Measurements from ENCODE around the gene F2. TPM values are rescaled to one million over a fixed set of nuclear protein-coding genes. Genes with fewer than 3 reads are reported as not detected.
A peak's percentile ranks its signal among the peaks of the same experiment; 100 is the strongest.

The F2 gene
- total RNA-seq, 4 donors from 2014 or later, result 1.4 to 3.0 TPM; not detected in 2

DNA sequence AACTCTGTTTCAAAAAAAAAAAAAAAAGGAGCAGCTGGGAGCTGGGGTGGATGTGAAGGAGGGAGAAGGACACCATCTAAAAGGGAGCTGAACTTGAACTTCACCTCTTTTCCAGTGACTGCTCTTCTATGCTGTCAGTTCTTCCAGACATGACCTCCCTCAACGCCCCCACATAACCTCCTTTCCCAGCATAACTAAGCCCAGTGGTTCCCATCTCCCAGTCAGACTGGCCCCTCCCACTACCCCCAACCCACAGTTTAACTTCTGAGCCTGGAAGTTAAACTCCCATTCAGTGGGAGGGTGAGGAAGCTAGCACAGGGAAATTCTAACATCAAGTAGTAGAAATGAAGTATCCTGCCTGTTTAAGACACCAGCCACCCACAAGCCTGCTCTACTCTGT, 20.4 kb upstream of the F2 start:
- ATAC-seq, result no peak
- no peaks in the 10 kb centered on the region for H3K9me3 ChIP-seq
- no peaks in the 10 kb centered on the region for H3K27me3 ChIP-seq
- H3K27ac ChIP-seq, result peak overlapping the region; percentile 74 to 92 (median 81)
- TF ChIP-seq POLR2A (IDR thresholded peaks at IDR 0.05), result no peak
- TF ChIP-seq CTCF (IDR thresholded peaks at IDR 0.05 in 4 of 5, conservative IDR thresholded peaks at IDR 0.05 in 1 of 5), result no peak
- intact Hi-C loops (cut with DNase I; ENCODE audit: low total_unique reads) (no loop called here), in situ Hi-C loops (cut with MboI; ENCODE audit: low sequenced_read_pairs in 4 of 4) (no loop called here)
- H3K4me3 ChIP-seq, result peak overlapping the region in 1 of 4 donors; percentile 91
- no peak for DNase-seq
- H3K36me3 ChIP-seq, result peaks cover 0 to 40% of the 10 kb centered on the region in 2 donors
- peaks cover 69 to 70% of the 10 kb centered on the region in 2 donors for H3K4me1 ChIP-seq

GRCh38 chr11:46700241-46701077, 18.6 kb upstream of the F2 start, which contains the start of the genes ARHGAP1 and ZNF408:
Gene ARHGAP1, minus strand, starts transcription at chr11:46700619. Its CDS starts 4,512 bp downstream, at chr11:46696107.
Gene ZNF408, plus strand, starts transcription at chr11:46701031. Its CDS starts 17 bp downstream, at chr11:46701048.
- intact Hi-C loops (cut with DNase I; ENCODE audit: low total_unique reads), result loop anchor here (5.0 to 10.0 kb wide), 2 partner anchors 338 to 474 kb away; partner anchors contain the start of gene ARFGAP2
- no peaks in the 10 kb centered on the region for H3K9me3 ChIP-seq
- peaks cover 0 to 39% of the 10 kb centered on the region in 2 donors for H3K36me3 ChIP-seq
- peak; percentile 88 to 90 for TF ChIP-seq POLR2A (IDR thresholded peaks at IDR 0.05)
- TF ChIP-seq CTCF (IDR thresholded peaks at IDR 0.05 in 4 of 5, conservative IDR thresholded peaks at IDR 0.05 in 1 of 5), result no peak
- peak; percentile 88 to 92 for ATAC-seq
- H3K27ac ChIP-seq, result peak within 1 kb of the TSS; percentile 88 to 100 (median 94)
- peaks cover 60 to 62% of the 10 kb centered on the region in 2 donors for H3K4me1 ChIP-seq
- DNase-seq, result peak; percentile 99
- H3K27me3 ChIP-seq, result no peaks in the 10 kb centered on the region
- in situ Hi-C loops (cut with MboI; ENCODE audit: low sequenced_read_pairs in 4 of 4), result no loop called here
- H3K4me3 ChIP-seq, result peak within 1 kb of the TSS; percentile 70 to 99 (median 93)

DNA sequence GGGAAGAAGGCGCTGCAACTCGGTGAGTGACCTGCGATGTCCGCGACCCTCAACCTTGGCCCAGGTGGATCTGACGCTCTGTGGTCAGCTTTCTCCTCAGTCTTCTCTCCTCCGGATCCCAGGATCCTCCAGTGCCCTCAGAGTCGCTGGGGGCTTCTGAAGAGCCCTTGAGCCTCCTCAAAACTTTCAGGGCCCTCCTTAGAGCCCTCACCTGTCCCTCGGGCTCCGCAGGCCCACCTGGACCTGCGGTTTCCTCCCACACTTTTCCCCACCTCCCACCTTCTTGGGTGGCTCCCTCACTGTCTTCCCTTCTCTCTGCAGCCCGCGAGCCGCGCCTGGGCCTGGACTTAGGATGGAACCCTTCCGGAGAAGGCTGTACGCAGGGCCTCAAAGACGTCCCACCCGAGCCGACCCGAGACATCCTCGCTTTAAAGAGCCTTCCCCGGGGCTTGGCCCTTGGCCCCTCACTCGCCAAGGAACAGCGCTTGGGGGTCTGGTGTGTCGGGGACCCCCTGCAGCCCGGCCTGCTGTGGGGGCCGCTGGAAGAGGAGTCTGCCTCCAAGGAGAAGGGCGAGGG, 17.8 kb upstream of the F2 start:
- TF ChIP-seq CTCF (IDR thresholded peaks at IDR 0.05 in 4 of 5, conservative IDR thresholded peaks at IDR 0.05 in 1 of 5) (no peak), POLR2A (IDR thresholded peaks at IDR 0.05) (no peak)
- Histone ChIP-seq H3K4me1 (peaks cover 53 to 55% of the 10 kb centered on the region in 2 donors), H3K9me3 (no peaks in the 10 kb centered on the region), H3K27ac (peak overlapping the region; percentile 88 to 100 (median 94)), H3K4me3 (peak overlapping the region; percentile 70 to 99 (median 93)), H3K27me3 (no peaks in the 10 kb centered on the region), H3K36me3 (peaks cover 0 to 42% of the 10 kb centered on the region in 2 donors)
- no peak for ATAC-seq
- in situ Hi-C loops (cut with MboI; ENCODE audit: low sequenced_read_pairs in 4 of 4), result no loop called here
- intact Hi-C loops (cut with DNase I; ENCODE audit: low total_unique reads), result loop anchor here (5.0 to 10.0 kb wide), 2 partner anchors 339 to 474 kb away; partner anchors contain the start of gene ARFGAP2
- no peak for DNase-seq

- ATAC-seq (no peak), DNase-seq (no peak)
- TF ChIP-seq CTCF (IDR thresholded peaks at IDR 0.05 in 4 of 5, conservative IDR thresholded peaks at IDR 0.05 in 1 of 5) (no peak), POLR2A (IDR thresholded peaks at IDR 0.05) (no peak)
- H3K36me3 ChIP-seq, result peaks cover 0 to 52% of the 10 kb centered on the region in 2 donors
- H3K27me3 ChIP-seq, result no peaks in the 10 kb centered on the region
- intact Hi-C loops (cut with DNase I; ENCODE audit: low total_unique reads), result loop anchor here (10.0 kb wide), 1 partner anchor 470 kb away; the partner anchor contains the start of gene ARFGAP2
- no peak overlapping the region for H3K27ac ChIP-seq
- H3K4me1 ChIP-seq, result peaks cover 14 to 20% of the 10 kb centered on the region in 2 donors
- in situ Hi-C loops (cut with MboI; ENCODE audit: low sequenced_read_pairs in 4 of 4), result no loop called here
- no peaks in the 10 kb centered on the region for H3K9me3 ChIP-seq
- H3K4me3 ChIP-seq, result no peak overlapping the region
Measured at GRCh38 chr11:46705070-46705688, 13.8 kb upstream of the F2 start.
